HG02981 (cell line): ENCODE measurements around the gene TAPT1.

Experiments
- ATAC-seq: cut with Tn5 transposase; IDR thresholded peaks from one replicate; pipeline ENCODE4 v1.9.1; 2021; ENCODE audit warnings: mild to moderate bottlenecking, moderate library complexity; ENCODE audit not compliant: unreplicated experiment

Gene TAPT1

GRCh38 chr4:16110661-16111290 lies 115.5 kb downstream of the TAPT1 start:
- no peak for ATAC-seq
